Lung microvascular endothelial cell (primary cell): ENCODE data around the gene MEG3. TPM values are rescaled to one million over a fixed set of nuclear protein-coding genes. Genes with fewer than 3 reads are reported as not detected.
A peak's percentile ranks its signal among the peaks of the same experiment; 100 is the strongest.

Experiments
- DNase-seq, 2 donors: peaks; one replicate each; pipeline versions ENCODE4 v3.0.0 to v3.0.0-alpha.2; 2010; ENCODE audit warnings: low read depth in 2 of 2
- total RNA-seq: library from RNA; depleted of rRNA; stranded (reverse); fragments of >200 nt; gene quantifications from 2 replicates; pipeline ENCODE4 v1.2.1, GENCODE V29; 2014

The MEG3 gene
- total RNA-seq, 1 donor from 2014 or later, result 0.99 TPM

DNA sequence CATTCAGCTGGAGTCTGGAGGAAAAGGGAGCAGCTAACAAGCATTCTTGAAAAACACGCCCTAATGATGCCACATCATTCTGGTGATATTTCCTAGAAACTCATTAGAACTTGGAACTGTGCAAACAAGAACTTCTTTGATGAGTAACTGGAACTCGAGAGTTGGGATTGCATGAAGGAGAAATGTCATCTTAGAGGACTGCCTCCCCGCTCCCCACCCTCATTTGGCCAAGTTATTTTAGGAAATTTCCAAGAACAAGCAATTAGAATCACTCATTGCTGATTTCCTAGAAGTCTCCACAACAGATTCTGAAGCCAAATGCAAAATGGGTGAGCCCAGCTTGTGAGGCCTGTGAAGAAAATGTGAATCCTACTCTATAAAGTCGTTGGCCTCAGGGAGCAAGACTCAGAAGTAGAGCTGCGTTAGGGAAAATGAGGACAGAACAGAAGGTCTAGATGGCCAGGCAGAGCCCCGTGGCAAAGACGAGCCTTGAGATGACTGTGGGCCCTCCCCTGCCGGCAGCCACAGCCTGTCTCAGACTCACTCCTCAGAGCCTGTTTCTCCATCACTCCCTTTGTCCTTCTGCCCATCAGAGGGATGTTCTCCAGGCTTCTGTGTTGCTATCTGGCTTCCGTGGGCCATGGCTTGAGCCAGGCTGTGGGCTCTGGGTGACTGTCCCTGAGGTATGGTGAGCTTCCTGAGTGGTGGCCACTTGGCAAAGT is 39.2 kb downstream of the MEG3 start:
- DNase-seq, result no peak

DNA sequence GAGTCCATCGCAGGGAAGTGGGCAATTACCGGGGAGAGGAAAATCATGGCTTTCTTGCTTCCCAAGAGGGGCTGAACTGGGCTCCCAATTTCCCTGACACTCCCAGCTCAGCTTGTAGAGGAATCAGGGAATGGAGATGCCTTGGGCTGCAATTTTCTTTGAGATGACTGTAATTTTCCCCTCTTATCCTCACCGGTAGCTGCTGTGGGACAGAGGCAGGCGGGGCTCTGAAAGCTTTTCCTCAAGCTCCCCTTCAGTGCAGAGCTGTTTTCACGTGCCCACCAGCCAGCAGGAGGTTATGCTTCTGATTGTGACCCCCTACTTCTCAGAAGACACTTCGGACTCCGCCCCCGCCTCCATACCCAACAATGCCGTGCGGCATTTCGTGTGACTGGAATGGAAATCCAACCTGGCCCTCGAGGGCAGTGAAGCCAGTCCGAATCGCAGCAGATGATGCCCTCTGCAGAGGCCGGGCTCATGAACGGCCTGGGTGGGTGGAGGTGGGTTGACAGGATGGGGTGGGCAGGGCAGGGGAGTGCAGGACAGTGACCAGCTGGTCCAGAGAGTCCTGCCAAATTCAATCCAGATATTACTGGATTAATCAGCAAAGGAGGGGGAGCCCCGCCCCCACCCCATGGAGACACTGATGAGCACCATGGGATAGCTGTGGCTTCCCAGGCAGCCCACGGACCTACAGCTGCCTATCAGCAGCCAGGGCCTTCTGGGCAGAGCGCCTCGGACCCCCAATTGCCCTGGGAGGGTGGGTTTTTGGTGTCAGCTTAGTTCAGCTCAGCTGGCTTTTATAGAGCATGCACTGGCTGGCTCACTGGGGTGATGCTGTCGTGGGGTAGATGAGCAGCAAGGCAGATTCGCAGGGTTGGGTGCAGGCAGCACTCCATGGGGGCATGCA is 40.0 kb downstream of the MEG3 start:
- no peak for DNase-seq

DNA sequence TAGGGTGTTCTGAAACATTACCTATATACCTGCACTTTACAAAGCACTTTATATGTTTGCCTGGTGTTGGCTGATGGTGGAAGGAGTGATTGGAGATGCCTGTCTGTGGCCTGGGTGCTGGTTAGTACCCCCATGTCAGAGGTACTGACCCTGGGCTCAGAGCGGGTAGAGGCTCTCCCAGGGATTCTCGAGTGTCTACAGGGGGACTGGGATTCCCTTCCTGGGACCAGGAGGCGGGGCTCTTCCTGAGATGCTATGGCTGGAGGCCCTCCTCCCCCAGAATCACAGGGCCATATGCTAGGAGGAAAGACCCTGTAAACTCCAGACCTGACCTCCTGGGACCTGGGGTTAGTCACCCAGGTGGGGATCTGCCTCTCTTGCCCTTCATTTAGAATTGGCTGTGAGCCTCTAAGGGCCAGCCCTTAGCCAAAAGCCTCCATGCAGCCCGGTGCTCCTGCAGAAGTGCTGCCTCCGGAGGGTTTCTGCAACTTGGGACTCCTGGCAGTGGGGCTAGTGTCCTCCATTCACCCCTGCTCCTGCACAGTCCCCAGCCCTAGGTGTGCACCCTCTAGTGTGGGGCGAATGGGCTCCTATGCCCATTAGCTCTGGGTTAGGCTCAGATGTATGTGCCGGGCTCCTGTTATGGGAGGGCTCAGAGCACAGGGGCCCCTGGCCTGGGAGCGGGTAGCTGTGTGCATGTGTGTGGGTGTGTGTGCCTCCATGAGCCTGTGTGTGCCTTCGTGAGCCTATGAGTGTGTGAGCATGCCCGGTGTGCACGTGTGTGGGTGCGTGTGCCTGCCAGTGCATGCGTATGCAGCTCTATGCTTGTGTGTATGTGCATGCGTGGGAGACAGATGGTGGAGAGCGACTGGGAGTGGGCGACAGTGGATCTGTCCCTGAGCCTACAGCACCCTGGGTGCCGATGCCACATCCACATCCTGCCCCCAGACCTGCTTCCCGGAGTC is 41.0 kb downstream of the MEG3 start:
- DNase-seq, result no peak

- no peak for DNase-seq
Measured at GRCh38 chr14:100867631-100868315, 41.9 kb downstream of the MEG3 start.

- DNase-seq, result no peak
Measured at GRCh38 chr14:100868621-100869370, 42.9 kb downstream of the MEG3 start.

DNA sequence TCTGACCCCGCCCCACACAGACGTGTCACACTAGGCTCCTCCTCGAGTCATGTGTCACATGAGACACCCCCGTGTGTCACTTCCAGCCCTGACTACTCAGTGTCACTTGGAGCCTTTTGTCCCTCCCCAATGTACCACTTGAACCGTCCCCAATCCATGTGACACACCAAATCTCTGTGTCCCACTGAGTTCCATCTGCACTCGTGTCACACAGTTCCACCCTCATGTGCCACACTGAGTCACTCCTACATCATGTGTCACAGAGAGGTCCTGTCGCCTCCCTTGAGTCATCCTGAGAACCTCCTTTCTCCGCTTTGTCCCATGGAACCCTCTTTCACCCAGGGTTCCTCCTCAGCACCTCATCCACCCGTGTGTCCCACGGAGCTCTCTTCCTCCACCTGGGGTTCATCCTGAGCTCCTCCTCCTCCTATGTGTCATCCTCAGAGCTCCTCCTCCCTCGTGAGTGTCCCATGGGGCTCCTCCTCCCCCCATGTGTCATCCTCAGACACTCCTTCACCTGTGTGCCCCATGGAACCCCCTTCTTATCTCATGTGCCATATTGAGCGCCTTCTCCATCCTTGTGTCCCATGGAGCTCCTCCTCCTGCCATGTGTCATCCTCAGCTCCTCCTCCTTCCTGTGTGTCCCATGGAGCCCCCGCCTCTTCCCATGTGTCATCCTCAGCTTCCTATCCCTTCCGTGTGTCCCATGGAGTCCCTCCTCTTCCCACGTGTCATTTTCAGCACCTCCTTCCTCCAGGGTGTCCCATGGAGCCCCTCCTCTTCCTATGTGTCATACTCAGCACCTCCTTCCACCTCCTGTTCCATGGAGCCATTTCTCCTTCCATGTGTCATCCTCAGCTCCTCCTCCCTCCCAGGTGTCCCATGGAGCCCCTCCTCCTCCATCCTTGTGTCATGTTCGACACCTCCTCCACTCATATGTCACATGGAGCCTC is 45.6 kb downstream of the MEG3 start:
- DNase-seq, result peak in 1 of 2 donors; percentile 60

DNA sequence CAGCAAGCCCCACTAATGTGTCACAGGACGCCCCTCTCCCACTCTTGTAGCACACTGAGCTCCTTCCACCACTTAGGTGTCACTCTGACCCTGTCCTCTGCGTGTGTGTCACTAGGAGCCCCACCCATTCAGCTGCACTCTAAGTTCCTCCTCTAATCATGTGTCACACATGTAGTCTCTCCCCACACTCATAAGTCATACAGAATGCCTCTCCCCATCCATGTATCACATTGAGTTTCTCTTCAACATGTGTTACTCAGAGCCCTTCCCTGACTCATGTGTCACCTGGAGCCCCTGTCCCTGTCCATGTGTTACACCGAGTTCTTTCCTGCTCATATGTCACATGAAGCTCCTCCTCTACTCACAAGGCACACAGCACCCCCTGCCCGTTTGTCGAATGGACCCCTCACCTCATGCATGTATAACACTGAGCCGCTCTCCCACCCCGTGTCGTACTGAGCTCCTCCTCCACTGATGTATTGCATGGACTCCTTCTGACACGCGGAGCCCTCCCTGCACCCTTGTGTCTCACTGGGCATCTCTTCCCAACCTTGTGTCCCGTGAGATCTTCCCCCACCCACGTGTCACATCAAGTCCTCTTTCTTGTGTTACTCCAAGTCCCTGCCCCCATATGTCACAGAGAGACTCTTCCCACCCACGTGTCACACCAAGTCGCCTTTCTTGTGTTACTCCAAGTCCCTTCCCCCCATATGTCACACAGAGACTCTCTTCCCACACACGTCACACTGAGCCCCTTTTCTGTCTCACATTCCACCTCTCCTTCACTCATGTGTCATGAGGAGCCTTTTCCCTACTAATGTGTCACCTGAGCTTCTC is 46.6 kb downstream of the MEG3 start:
- DNase-seq, result no peak

DNA sequence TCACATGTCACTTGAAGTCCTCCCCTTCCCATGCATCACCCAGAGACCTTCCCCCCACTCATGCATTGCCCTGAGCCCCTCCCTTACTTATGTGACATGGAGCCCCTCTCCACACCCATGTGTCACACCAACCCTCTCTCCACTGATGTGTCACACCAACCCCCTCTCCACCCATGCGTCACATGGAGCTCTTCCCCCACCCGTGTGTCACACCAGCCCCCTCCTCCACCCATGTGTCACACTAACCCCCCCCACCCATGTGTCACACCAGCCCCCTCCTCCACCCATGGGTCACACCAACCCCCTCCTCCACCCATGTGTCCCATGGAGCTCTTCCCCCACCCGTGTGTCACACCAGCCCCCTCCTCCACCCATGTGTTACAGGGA is 47.2 kb downstream of the MEG3 start:
- no peak for DNase-seq

- no peak for DNase-seq
Measured at GRCh38 chr14:100874051-100874410, 48.1 kb downstream of the MEG3 start.

GRCh38 chr14:100874411-100875091 is 48.6 kb downstream of the MEG3 start:
- DNase-seq, result no peak

DNA sequence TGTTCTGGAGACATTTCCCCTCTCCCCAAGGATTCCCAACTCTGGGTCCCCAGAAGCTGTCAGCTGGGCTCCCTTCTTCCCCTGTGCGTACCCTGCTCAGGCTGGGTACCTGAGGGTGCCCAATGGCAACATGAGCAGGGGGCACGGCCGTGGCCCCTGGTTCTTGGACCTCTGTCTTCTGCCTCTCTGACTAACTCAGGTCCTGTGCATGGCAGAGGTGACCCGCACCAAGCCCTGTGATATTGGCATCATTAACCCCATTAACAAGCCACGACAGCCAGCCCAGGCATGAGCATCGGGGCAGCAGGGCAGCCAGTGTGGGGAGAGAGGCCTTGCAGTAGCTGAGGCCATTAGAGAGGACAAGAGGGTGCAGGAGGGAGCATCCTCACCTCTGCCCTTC is 49.2 kb downstream of the MEG3 start:
- no peak for DNase-seq

DNA sequence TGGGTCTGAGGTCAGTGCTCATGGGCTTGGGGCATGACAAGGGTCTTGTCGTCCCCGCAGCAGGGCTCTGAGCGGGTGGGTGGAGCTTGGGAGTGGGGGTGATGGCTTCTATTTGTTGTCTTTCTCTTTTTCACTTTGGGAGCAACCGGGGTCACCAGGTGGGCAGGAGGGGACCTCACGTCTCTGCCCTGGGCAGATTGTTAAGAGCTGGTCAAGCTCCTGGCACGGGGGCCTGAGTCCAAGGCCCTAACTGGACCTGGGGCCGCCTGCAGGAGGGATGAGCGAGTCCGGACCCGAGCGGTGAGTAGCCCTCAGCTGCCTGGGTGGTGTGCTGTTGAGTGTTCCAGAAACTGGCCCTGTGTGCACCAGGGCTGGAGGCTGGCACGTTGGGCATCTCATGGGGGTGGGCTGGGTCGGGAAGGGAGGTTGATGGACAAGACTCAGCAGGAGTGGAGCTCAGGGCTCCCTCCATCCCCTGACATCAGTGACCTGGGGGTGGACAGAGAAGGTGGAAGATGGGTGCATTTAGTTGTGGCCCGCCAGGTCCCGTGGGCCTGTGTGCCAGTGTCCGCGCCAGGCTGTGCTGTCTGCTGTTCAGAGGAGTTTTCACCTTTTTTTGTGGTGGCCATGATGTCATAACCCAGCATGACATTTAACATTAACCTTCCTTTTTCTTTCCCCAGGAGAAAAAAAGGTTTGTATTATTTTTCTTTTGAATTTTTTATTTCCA is 50.1 kb downstream of the MEG3 start:
- DNase-seq, result no peak

DNA sequence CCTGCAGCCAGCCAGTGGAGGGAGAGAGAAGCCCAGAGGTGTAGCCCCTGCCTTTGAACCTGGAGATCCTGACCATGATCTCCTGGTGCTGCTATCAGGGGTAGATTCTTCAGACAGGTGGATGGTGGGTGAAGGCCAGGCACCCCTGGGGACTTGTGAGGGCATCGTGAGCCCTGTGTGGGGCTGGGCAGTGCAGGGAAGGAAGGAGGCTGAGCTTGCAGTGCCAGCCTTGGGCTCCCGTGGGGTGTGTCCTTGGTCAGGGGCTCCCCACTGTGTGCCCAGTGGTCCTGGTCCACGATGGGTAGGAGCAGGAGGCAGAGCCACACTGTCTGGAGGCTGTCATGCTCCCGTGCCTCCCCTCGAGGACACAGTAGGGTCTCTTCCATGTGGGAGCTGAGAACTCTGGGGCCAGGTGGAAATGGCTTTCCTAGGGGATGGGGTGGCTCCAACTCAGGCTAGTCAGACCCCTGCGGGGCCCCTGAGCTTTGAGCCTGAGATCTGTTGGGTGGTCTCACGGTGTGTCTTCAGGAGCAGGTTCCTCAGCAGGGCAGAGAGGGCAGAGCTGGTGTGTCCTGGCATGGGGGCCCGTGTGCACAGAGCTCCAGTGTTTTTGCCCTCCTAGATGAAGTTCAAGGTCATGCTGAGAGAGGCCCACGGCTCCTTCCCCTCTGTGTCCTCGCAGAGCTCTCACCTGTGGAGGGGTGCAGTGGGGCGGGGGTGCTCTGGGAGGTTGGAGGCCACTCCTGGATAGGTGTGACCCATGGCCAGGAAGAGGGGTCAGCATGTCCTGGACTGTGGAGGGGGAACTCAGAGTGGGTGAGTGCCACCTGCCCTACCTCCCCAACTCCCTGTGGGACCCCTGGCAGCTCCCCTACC is 52.6 kb downstream of the MEG3 start:
- no peak for DNase-seq

- DNase-seq, result no peak
Measured at GRCh38 chr14:100879194-100879593, 53.3 kb downstream of the MEG3 start.

- DNase-seq, result no peak
Measured at GRCh38 chr14:100879782-100880181, 53.9 kb downstream of the MEG3 start.
